Activated gamma-delta T cell treated with anti-CD3 and anti-CD28 coated beads, Interleukin-2, amount 50 U/mL, for 16 hours (primary cell): ENCODE measurements around the gene SPATA20.

Source experiments
- DNase-seq: peaks from one replicate; pipeline ENCODE4 v3.0.0-alpha.2; 2020; ENCODE audit warnings: low read depth

SPATA20 gene

DNA sequence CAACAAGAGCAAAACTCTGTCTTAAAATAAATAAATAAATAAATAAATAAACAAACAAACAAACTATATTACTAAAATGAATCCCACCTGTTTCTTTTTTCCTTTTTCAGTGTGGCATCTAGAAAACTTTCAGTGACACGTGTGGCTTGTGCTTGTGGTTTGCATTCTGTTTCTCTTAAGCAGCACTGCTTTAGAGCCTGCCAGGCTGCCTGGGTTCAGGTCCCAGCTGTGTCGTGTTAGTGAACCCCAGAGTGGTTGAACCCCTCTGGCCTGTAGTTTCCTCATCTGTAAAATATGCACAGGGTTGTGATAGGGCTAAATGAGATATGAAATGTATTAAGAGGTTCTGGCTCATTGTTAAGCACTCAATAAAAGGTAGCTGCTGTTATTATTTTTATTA is 26.5 kb upstream of the SPATA20 start:
- no peak for DNase-seq

DNA sequence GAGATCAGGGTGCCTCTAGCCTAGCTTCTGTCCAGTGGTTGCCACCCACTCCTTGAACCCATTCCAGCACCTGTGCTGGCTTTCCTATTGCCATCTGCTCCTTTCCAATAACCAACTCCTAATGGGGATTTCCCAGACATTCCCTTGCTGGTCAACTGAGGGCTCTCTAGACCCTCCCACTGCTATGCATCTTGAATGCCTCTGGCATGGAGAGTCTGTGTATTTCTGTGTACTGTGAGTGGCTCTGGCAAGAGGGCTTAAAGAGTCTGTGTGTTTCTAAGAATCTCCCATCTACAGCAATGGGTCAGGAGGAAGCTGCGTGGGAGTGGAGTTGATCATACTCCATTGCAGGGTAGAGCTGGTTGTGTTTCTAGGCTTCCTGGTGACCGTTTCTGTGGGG is 25.5 kb upstream of the SPATA20 start:
- DNase-seq = no peak

DNA sequence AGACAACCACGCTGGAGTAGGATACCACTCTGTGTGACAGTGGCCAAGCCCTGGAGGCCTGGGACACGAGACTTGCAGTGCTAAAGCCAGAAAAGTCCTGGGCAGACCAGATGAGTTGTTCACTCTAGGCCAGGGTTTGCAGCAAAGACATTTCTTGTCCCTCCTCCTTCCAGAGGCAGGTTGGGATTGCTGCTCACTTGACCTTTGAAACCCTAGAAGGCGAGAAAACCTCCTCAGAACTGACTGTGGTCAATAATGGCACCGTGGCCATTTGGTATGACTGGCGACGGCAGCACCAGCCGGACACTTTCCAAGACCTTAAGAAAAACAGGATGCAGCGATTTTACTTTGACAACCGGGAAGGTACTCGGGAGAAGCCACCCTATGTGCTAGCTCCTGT is 24.2 kb upstream of the SPATA20 start:
- no peak for DNase-seq

DNA sequence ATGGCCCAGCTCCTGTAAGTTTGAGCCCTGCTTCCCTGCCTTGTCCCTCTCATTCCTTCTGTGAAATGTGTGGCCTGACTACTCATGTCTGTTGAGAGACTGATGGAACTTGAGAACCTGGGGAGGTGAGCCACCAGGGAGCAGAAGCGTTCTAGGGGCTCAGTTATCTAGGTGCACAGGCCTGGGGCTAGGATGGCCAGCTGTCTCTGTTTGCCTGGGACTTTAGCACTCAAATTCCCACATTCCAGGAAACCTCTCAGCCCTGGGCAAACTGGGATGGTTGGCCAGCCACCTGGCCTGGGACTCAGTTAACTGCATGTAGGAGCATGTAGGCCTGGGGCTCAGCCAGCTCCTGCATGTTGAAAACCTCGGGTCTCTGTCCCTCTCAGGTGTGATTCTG is 23.8 kb upstream of the SPATA20 start:
- no peak for DNase-seq

DNA sequence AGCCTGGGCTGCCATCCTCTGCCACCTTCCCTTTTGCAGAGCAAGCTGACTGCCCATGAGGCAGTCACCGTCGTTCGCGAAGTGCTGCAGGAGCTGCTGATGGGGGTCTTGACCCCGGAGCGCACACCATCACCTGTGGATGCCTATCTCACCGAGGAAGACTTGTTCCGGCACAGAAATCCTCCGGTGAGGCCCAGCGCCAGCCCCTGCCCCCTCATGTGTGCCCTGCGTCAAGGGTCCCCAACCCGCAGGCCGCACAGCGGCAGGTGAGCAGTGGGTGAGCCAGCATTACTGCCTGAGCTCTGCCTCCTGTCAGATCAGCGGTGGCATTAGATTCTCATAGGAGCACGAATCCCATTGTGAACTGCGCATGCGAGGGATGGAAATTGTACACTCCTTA is 22.1 kb upstream of the SPATA20 start:
- DNase-seq = no peak

DNA sequence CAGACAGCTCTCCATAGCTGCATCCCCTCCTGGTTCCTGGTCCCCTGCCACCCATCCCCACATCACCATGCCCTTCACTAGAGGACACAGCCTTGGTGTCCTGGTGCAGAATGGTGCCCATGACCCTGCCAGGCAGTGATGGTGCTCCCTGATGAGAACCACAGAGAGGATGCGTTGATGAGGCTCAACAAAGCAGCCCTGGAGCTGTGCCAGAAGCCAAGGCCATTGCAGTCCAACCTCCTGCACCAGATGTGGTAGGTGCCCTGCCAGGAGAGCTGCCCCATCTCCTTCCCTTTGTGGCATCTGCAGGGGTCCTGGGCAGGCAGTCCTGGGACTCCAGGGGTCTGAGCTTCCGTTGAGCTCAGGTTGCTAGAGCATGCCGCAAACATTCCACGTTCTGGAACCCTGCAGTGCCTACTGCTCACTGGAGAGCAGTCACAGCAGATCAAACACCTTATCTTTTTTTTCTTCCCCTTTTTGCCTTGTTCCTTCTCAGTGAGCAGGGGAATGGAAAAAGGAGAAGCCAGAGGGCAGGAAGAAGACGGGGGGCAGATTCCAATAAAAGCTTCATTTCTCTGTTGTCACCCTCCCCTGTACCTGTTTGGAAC is 19.7 kb upstream of the SPATA20 start:
- no peak for DNase-seq

DNA sequence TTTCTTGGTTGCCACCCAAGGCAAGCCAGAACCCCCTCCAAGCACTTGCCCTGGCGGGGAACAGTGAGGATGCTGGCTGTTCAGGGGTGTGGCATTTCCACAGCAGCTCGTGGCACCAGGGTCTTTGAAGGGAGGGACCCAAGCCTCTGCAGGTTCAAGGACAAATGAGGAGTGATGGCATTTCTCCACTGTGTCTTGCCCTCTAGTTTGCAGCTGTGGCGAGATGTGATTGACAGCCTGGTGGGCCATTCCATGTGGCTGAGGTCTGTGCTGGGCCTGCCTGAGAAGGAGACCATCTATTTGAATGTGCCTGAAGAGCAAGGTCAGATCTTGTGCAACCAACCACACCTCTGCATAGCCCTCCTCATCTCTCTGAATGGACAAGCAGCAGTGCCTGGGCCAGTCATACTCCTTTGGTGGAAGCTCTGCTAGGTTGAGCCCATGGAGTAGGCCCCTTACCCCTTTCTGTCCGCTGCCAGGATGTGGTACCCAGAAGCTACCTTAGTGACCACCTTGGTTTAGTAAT is 19.0 kb upstream of the SPATA20 start:
- no peak for DNase-seq

DNA sequence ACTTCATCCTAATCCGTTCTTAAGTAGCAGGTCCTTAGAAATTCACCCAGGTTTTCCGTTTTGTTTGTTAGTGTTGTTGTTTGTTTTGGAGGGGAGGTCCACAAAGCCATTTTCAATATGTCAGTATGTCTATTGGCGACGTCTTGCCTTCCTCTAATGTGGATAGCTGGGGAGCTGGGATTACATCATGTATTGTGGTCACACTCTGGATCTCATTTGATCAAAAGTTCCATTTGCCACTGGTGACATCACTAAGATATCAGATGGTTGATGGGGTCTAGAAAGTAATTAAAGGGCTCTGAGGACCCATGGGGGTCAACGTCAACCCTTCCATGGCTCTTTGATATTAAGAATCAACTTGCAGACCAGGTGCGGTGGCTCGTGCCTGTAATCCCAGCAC is 17.1 kb upstream of the SPATA20 start:
- no peak for DNase-seq

DNA sequence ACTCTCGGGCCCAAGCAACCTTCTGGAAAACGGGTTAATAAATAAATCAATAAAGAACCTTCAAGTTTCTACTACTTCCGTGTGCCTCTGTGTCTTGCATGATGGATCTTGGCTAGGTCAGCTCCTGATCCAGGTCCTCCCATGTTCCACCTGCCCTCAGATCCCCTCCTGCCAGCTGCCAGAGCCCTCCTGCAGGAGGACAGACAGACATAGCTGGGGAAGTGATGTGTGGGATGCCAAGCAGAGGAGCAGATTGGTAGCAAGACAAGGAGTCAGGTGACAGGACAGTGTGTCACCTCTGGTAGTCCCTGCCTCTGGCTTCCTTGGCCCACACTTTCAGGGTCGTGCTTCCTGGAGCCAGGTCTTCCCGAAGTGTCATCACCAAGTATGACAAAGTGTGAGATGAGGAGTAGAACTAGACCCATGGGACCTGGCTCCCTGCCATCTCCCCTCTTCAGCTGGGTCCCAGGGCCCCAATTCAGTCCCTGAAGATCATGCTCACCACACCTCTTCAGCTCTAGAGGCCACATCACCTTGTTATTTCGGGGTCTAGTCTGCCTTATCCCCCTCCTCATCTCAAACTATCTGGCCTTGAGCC is 15.4 kb upstream of the SPATA20 start:
- no peak for DNase-seq

DNA sequence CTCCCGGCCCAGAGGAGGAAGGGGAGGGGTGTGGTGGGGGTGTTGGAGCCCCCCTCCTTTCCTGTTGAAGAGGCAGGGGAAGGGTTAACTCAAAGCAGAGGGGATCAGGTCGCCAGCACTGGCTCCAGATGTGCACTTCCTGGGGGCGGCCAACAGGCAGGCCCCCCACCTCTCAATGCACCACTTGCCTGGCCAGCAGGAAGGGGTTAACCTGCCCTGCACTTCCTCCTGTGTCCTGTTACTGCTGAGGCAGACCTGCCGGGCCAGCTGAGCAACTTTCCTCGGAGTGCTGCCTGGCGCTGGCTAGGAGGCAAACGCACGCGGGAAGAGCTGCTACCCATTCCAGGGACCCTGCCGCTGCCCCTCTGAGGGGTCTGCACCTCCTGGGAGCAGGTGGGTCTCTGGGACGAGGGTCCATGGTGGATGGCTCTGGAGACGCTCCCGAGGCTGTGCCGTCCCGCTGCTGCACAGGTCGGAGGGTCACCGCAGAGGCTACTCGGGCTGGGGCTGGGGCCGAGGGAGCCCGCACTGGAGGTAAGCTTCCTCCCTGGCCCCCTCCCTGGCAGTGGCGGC is 14.4 kb upstream of the SPATA20 start, which contains the start of gene EPN3:
TSS of gene EPN3 (plus strand) at position 284 of the 573 bp plus-strand sequence. CDS start 3,822 bp downstream, outside the sequence.
- DNase-seq = no peak

DNA sequence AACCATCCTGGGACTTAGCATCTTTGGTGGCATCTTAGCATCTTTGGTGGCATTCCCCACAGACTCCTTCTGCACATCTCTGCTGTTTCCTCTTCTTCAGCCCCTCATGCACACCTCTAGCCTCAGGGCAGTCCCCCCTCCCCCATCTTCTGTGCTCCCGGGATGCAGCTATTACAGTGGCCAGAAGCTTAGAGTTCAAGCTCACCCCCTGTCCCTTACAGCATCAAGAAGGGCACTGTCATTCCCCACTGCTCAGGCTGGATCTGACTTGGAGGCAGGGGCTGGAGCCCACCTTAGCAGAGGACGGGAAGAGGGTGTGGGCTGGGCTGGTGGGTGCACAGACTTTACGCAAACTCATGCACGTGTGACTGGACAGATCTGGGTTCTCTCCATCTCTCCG is 13.8 kb upstream of the SPATA20 start:
- DNase-seq = no peak

DNA sequence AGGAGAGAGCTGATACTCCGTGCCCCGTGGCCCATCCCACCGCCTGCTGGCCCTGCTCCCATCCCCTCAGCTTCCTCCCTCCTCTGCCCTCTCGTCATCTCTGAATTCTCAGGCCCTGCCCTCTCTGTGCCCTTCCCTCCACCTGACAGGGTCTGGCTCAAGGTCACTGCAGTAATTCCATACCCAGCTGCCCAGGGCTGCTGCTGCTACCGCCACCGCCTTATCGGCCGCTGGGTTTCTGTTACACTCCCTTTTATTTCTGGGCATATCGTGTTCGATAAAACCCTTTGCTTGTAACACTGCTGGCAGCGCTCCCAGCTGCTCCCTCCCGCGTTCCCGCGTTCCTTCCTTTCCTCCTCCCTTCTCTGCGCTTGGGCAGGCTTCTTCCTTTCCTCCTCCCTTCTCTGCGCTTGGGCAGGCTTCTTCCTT is 13.2 kb upstream of the SPATA20 start:
- no peak for DNase-seq

DNA sequence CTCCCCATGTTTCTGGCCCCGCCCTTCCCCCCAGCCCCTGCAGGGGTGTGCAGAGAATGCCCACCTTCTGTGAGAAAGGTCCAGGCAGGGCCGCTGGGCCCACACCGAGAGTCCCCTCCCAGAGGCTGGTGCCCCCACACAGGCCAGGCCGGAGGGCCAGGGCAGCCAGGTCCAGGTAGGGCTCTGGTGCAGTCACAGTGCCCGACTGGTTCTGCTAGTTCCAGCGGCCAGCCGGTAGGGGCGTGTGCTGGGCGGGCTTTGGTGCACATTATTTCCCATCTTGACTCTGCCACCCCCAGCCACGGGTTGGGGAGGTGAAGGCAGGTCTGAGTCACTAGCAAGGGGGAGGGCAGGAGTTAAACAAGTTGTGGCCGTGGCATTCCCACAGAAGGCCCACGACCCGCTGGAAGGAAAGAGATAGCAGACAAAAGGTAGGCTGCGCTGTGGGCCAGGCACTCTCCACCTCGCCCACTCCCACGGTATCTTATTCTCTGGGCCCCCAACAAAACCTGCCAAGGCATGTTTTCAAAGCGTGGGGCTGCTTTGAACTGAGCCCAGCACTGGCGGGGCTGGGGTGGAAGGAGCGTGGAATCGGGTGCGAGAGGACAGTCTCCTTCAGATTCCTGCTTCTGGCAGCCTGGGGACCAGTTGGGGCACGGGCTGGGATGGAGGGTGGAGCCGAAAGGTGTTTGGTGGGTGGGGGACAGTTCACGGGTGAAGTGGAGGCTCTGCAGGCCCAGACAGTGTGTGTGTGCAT is 12.6 kb upstream of the SPATA20 start:
- DNase-seq = no peak

DNA sequence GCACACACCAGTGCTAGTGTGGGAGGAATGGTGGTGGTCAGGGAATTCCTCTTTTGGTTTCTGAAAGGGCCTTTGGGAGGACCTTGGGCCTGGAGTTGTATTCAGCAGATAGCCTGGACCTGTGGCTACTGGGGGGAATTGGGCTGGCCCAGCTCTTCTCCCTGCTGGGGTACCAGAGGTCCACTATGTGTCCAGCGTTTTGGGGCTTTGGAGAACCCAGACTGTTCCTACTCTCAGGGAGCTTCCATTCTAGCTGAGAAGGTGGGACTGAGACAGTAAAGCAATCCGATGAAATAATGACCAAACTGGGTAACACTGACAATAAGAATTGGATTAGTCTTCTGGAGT is 12.0 kb upstream of the SPATA20 start:
- no peak for DNase-seq

DNA sequence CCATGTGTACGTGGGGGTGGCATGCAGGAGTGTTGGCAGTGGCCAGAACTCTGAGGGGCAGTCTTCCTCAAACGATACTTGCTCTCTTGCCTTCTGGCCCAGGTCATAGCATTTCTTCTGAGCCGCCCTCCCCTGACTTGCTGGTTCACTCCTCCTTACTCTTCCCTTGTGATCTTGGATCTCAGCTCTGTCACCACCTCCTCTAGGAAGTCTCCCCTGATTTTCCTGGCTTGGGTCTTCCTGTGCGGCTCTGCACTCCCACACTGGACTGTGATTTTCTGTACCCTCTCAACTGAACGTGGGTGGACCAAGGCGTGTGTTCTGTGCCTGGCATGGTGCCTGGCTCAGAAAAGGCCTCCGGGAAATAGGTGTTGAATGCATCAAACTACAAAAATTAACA is 11.6 kb upstream of the SPATA20 start:
- no peak for DNase-seq

DNA sequence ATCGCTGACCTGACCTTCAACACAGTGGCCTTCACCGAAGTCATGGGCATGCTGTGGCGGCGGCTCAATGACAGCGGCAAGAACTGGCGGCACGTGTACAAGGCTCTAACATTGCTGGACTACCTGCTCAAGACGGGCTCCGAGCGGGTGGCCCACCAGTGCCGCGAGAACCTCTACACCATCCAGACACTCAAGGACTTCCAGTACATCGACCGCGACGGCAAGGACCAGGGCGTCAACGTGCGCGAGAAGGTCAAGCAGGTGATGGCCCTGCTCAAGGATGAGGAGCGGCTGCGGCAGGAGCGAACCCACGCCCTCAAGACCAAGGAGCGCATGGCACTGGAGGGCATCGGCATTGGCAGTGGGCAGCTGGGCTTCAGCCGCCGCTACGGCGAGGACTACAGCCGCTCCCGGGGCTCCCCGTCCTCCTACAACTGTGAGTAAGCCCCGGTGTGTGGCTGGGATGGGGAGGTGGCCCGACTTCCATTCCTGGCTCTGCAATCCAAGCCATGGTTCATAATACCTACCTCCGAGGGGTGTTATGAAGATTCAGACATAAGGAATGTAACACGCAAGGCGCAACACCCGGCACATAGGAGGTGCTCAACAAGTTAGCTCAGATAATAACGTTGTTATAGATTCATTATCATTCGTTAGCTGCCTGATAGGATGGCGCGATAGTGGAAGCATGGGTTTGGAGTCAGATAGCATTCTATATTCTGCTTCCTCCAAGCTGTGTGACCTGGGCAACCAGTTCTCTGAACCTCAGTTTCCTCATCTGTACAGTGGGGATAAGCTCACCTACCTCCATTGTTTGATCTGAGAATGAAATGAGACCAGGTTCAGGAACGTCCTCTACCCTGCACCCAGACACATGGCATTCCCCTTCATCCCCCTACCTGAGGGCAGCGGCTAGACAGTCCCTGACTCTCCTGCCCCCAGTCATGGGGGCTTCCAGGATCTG is 10.0 kb upstream of the SPATA20 start:
- DNase-seq = no peak

DNA sequence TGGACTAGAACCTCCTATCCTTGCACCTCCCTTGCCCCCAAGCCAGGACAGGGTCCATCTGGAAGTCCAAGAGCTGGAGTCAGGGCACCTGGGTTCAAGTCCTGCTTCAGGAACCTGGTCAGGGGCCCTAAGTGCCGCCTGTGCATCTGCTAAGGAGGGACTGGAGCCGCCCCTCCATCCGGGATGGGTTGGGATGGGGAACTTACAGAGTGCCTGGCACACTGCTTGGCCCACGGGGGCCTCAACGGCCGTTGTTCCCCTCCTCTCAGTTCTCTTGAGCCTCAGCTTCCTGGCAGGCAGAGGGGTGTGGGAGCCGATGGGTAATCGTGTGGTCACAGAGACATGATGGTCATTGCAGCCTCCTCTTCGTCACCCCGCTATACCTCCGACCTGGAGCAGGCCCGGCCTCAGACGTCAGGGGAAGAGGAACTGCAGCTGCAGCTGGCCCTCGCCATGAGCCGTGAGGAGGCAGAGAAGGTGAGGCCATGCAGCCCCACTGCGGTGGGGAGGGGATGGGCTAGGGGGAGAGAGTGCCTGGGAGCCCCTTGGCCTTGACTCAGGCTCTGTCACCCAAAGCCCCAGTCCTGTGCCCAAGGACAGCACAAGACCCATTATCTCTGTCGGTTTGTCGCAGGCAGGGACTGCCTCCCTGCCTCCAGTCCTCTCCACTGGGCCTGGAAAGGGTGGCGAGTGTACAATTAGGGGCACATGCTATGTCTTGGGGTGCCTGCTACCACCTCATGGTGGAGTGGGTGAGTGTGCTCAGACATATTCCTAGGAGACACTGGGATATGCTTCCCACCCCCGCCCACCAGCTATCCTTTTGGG is 9.0 kb upstream of the SPATA20 start:
- DNase-seq = no peak

DNA sequence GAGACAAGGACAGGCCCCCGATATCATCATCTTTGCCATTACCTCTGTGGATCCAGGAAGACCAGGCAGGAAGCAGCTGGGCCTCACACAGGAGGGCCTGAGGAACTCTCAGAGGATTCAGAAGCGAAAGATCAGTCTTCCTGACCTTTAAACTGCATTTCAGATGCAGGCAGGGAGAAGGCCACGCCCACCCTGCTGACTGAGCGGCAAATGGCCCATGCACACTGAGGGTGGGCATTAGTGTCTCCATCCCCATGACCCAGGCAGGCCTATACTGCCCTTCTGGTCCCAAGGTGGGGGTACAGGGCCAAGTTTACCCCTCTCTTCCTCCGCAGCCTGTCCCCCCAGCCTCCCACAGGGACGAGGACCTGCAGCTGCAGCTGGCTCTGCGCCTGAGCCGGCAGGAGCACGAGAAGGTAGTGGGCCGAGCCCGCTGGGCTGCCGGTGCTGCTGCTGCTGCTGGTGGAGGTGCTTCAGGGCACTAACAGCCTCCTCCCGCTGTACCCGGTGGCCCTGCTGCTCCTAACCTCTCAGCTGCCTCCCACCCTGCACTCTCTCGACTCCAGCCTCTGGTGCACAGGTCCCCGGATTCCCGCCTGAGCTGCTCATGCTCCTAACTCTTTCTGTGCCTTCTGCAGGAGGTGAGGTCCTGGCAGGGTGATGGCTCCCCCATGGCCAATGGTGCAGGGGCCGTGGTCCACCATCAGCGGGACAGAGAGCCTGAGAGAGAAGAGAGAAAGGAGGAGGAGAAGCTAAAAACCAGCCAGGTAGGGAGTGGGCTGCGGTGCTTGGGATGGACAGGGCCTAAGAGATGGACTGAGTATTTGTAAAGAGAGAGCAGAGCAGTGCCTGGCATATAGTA is 8.2 kb upstream of the SPATA20 start:
- no peak for DNase-seq

DNA sequence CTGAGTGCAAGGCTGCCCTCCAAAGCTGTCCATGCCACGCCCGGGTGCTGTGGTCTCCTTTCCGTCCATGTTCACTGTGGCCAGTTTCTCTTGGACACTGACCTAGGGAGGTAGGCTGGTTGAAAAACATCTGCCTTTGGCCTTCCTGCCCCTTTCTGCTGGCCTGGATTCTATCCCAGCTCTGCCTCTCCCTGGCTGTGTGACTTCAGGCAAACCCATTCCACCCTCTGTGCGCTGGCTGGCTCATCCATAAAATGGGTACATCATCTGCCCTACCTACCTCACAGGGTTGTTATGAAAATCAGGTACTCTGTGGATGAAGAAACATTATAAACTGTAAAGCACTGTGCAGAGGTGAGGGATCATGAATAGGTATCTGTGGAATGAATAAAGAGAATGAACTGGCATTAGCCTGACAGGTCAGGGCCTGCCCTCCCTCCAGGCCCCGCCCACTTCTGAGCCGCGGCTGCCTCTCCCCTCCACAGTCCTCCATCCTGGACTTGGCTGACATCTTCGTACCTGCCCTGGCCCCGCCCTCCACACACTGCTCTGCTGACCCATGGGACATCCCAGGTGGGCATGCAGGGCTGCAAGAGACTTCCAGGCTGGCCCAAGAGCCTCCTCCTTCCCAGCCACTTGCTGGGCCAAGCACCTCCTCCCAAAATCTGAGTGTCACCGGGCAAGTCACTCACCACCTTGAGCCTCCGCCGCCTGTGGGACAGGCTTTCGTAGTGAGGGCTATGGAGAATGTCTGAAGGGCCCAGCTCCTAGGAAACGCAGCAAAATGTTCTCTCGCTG is 7.0 kb upstream of the SPATA20 start:
- no peak for DNase-seq
